Activated gamma-delta T cell treated with Interleukin-2 at 50 U/mL for 16 hours (primary cell): ENCODE data around the gene POU2F2.

ENCODE experiments used
- DNase-seq: peaks from one replicate; pipeline ENCODE4 v3.0.0-alpha.2; 2020

Gene POU2F2

DNA sequence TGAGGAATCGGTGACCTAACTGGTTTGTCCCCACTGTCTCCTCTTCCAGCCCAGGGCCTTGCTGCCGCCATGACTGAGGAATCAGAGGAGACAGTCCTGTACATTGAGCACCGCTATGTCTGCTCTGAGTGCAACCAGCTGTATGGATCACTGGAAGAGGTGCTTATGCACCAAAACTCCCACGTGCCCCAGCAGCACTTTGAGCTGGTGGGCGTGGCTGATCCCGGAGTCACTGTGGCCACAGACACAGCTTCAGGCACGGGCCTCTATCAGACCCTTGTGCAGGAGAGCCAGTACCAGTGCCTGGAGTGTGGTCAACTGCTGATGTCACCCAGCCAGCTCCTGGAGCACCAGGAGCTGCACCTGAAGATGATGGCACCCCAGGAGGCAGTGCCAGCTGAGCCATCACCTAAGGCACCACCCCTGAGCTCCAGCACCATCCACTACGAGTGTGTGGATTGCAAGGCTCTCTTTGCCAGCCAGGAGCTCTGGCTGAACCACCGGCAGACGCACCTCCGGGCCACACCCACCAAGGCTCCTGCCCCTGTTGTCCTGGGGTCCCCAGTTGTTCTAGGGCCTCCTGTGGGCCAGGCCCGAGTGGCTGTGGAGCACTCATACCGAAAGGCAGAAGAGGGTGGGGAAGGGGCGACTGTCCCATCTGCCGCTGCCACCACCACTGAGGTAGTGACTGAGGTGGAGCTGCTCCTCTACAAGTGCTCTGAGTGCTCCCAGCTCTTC, 53.5 kb downstream of the POU2F2 start:
- DNase-seq = no peak

DNA sequence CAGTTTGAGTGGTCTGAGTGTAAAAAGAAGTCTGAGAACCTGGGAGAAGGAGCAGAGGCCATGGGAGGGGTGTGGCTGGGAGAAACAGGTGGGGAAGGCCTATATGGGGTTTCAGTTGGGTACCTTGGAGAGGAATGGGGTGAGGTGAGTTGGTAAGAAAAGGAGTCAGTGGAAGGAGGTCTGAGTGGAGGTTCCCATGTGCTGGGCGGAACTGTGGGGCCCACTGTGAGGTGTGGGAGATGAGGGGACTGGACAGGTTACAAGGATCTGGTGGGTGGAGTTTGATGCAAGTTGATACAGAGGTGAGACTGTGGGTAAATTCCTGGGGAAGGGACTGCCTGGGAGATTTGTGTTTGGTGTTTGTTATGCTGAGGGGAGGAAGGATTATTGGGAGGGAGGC, 54.2 kb downstream of the POU2F2 start:
- no peak for DNase-seq

DNA sequence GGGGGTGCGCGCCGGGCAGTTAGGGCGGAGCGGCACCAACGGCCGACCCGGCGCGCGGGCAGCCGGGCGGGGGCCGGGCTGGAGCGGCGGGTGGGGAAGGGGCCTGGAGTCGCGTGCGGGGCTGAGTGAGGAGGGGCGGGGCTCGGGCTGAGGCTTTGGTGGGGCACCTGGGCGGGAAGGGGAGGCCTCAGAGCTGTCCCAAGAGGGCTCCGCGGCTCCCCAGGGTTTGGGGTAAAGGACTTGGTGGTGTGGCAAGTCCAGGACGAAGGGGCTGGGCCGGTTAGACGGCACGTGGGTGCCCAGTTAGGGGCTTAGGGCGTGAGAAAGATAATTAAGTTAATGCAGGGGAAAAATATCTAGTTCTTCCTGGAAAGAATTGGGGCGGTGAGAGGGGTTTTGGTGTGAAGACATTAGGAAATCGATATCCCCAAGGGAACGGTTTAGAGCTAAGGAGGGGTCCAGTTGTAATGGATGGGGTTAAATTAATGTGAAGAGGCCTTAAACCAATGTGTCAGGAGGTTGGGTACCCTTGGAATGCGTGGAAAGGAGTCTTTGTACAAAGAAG, 55.8 kb downstream of the POU2F2 start:
- peak; percentile 39 for DNase-seq

DNA sequence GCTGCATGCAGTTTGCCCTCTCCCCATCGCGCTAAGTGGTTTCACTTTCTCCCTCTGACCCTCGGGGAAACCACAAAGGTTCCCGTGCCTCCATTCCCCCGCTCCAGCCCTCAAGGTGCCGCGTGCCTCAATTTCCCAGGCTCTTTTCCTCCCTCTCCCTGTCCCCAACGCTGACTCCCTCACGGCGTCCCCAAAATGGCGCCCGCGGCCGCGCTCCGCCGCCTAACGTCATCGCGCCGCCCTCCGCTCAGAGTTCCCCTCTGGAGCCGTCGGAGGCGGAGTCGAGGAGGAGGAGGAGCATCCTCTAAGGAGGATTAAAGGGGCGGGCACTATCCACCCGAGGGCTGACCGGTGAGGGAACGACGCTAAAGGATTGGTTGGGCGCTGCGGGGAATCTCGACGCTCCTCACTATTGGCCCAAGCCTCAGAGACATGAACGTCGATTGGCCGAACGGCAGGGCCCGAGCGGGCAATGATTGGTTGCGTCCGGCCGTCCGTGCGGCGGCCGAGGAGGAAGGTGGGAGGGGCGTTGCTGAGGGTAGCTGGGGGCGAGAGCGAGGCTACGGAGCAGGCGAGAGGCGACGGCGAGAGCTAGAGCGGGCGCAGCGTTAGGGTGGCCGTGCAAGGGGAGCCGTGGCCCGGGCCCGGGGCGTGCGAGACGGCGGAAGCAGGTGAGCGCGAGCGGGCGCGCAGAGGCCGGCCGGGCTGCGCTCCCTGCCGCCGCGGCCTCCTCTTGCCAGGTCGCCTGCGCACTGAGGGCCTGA, 56.4 kb downstream of the POU2F2 start, which contains the start of gene ZNF574:
Gene ZNF574 (plus strand): TSS at position 551 of the 764 bp plus-strand sequence. CDS start 2,441 bp downstream, outside the sequence.
- DNase-seq = peak; percentile 98

DNA sequence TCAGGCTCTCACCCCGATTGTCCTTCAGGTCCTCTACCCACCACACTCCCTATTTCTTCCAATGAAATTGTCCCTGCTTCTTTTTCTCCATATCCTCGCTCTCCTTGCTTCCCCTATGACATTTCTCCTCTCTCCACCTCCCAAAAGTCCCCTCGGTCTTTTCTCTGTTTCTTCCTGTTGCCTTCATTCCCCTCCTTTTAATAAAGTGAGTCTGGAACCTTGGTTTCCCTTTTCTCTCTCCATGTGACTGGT, 57.0 kb downstream of the POU2F2 start:
- no peak for DNase-seq

DNA sequence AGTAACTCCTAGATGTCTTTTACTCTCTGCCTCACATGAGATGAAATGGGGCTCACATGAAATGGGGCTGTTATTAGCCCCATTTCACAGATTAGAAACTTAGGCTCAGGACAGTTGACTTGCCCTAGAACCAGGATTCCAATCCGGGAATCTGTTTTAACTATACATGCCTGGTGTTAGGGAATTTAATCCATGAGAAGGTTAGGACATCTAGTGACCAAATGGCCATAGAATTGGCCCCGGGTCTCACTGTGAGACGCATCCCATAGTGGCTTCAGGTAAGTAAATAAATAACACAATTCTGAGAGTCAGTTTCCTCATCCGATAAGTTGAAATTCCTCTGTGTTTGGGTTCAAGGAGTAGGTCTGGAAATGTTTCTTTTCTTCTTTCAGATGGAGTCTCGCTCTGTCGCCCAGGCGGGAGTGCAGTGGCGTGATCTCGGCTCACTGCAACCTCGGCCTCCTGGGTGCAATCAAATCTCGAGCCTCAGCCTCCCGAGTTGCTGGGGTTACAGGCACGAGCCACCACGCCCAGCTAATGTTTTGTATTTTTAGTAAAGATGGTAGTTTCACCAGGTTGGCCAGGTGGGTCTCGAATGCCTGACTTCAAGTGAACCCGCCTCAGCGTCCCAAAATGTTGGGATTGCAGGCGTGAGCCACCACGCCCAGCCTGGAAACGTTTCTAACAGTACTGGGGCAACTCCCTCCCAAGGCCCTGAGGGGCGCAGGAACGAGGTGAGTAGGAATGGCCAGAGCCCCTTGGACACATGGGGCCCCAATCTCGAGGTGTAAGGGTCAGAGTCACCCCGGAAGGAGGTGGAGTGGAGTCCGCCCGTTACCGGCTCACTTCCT, 57.5 kb downstream of the POU2F2 start:
- no peak for DNase-seq

DNA sequence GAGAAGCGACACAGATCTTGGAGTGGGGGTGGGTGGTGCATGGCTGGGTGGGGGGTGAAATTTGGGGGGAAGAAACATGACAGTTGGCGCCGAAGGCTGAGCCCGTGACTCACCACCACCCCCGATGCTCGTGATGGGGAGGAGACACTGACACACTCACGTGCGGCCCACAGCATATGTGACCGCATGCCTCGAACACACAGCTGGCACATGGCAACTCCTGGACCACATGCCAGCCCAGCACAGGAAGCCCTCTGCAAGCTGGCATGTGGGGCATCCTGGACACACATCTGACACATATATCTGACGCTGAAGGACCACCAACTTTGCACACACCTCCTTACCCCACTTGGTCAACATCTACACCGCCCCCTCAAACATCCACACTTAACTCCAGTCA, 61.0 kb downstream of the POU2F2 start:
- DNase-seq = no peak

DNA sequence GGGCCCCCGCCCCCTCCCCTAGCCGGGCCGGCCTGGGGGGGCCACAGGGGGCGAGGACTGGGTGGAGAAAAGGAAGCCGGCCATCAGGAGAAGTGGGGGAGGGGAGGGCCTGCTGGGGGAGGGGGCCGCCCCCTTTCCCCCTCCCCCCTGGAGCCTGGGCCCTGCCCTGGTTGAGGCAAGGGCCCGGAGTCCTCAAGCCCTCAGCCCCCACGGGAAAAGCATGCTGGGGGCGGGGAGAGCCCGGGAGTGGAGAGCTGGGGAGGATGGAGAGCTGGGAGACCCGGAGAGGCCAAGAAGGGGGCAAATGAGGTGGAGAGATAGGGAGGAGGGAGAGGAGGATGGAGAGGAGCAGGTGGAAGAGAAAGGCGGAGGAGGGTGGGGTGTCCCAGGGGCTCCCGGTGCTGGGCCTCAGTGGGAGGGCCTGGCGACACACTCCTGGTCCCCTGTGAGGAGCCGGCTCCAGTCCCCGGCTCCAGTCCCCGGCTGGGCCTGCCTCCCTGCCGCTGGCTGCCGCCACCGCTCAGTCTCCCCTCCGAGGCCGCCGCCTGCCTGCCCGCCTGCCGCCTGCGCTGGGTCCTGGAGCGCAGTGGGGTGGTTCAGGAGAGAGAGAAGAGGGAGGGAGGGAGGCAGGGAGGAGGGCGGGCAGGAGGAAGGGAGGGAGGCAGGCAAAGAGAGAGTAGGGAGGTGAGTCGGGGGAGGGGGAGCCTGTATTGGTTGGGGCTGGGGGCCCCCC, 62.5 kb downstream of the POU2F2 start, which contains the start of gene GRIK5:
Gene GRIK5 (minus strand): TSS at position 588 of the 733 bp plus-strand sequence. CDS start 4,436 bp downstream, outside the sequence.
- DNase-seq = no peak

DNA sequence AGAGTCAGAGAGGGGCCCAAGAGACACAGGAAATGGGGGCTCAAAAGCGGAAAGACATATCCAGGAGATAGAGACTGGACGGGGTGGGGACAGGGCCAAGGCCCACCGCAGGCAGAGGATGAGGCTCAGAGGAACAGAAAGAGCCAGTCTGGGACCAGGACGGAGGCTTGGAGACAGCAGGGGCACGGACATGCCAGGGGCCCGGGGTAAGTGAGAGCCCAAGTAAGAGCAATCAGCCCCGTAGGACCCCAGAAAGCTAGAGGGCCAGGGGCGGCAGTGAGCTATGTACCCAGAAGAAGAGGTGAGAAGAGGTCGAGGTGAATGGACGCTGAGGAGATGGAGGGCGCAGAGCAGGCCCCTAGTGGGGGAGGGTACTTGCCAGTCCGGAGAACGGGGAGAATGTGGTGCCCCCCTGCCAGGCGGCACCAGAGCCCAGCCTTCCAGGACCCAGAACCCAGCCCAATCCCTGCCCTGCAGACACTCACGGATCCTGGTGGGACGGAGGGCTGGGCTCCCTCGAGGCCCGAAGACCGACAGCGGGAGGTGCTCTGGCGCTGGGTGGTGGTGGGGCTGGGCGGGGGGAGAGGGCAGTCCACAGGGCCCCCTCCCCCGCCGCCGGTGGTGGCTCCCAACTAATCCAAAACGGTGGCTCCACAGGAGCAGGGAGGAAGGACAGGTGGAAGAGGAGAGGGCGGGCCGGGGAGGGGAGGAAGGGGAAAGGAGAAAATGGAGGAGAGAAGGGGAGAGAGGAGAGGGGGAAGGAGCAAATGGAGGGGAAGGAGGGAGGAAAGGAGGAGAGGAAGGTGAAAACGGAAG, 63.3 kb downstream of the POU2F2 start:
- DNase-seq = no peak

DNA sequence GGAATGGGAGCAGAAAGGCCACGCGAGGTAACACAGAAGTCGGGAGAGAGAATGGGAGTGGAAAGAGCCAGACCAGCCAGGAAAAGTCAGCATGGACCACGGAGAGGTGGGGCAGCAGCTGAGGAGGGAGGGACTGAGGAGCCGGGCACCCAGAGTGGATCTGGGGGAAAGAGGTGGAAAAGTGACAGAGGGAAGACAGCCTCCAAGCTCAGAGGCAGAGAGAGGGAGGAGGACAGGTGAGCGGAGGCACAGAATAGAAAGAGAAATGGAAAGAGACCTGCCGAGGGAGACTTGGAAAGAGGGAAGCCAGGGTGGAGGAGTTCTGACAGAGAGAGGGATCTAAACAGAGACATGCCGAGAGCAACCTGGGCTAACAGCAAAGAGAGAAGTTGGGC, 63.9 kb downstream of the POU2F2 start:
- no peak for DNase-seq

DNA sequence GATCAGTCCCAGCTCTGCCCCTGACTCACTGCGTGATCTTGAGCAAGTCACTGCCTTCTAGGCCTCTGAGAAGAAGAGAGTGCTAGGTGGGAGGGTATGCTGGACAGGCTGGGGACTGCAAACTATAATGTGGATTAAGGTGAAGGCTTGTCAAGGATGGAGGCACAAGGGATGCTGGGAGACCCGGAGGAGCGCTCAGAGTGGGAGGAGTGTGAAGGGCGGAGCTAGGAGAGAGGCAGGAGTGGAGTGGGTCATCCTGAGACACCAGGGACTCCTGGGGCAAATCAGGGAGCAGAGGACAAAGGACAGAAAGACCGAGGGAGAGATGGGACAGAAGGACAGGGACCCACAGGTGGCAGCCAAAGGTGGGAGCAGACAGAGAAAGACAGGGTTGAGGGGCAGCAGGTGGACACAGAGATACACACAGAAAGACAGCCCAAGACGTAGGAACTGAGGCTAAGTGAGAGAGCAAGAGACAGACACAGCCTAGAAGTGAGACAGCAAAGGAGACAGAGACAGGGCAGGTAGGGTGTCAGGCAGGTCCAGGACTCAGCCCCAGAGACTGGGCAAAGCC, 64.8 kb downstream of the POU2F2 start:
- DNase-seq = no peak

DNA sequence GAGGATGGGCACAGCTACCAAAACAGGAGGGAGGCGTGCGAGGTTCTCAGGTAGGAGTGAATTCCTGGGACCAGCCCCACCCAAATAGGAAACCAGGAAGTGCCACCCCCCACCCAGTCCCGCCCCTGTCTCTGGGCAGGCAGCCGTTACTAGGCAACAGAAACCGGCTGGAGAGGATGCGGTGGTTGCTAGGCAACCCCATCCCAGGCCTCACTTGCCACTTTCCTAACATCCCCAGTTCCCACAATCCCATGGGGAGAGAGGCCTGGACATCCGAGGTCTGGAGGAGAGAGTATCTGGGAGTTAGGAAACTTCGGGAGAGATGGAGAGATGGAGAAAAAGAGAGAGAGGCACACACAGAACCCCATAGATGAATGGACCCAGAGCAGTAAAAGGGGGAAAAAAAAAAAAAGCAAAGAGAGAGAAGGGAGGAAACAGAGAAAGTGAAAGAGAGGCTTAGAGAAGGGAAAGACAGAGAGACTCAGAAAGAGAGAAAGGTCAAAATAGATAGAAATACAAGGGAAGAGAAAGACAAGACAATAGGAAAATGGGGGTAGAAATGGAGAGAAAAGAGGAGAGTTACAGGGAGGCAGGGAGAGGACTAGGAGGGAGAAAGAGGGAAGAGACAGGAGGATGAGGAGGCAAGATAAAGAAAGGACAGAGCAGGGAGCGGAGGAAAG, 66.0 kb downstream of the POU2F2 start:
- no peak for DNase-seq

DNA sequence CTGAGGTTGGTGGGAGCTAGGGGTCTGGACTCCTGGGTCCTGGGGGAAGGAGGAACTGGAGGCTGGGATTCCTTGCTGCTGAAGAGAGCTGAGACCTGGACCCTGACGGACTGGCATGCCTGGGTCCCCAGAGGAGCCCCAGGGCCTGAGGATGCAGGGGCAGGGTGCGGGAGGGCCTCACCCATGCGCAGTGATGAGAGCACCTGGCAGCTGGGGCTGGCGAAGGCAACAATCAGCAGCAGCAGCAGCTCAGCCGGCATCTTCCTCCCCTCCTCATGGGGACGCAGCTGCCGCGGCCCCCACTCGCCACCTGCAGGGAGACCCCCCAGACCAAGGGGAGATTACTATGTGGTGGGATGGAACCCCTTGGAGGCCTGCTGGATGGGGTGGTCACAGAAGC, 66.7 kb downstream of the POU2F2 start:
- no peak for DNase-seq

DNA sequence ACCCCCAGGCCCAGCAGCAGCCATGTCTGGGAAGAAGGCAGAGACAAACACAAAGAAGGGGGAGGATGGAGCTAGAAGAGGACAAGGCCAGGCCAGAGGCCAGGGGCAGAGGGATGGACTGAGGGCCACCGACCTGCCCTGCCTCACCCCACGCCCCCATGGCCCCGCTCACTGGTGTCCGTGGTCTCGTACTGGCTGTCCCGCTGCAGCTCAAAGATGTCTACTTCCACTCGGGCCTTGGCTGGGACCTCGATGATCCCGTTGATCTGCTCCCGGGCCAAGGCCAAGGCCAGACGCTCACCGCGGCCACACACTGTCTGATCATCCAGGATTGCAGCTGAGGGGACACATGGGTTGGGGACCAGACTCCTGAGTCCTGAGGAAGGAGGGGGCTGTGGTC, 67.2 kb downstream of the POU2F2 start:
- DNase-seq = no peak

DNA sequence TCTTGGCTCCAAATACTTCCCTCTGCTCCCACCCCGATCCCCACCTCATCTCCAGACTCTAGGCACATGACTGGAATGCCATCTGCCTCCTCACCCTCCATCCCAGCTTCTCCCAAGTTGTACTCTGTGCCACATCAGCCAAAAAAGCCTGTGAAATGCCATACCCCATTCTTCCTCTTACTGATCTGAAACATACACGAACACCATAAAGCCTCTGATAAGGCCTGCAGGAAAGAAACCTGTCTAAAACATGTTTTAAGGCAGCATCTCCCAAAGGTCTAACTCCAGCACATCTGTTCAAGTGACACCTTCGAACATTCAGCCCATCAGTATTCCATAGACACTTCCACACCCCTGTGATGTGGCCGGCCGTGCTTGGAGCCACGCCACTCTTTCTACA, 67.8 kb downstream of the POU2F2 start:
- DNase-seq = no peak

DNA sequence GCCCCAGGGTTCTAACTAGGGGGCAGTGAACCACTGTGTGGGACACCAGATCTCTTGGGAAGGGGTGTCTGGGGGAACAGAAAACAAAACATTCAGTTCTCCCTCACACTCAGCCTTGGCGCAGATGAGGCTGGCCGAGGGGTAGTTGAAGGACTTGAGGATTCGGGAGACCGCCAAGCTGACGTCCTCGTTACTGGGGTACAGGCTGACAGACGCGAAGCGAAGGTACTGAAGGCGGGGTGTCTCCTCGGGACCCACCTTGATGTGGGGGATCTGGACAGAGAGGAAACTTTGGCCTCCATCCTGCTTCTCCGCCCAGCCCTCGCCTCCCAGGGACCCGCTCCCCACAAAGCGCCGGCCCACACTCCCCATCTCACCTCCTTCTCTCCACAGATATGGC, 69.9 kb downstream of the POU2F2 start:
- no peak for DNase-seq

DNA sequence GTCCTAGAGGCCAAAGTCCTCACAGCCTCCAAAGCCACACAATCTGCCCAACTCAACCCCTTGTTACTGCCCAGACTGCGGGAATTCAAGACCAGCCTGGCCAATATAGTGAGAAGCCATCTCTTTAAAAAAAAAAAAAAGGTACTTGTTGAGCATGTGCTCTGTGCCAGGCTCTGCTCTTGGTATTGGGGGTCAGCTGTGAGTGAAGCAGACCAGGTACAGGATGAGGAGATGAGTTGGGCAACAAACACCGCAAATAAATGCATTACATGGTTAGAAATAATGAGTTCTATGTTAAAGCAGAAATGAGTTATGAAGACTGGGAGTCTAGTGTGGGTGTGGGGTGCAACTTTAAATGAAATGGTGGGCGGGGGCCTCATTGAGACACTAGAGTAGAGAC, 72.1 kb downstream of the POU2F2 start:
- no peak for DNase-seq

DNA sequence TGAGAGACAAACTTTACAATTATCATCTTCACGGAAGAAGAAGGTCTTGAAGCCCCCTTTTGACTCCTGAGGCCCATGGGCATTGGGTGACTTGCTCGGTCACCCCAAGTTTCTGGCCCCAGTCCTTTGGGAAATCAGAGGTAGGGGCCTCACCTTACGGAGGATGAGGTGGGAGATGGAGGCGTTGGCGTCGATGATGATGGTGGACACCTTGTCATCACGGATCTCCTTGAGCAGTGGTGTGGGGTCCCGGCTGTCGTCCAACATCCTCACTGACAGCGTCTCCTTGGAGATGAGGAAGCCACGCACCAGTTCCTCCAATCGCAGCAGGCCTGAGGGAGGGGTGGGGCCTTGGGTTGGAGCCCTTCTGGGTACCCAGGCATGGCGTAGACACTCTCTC, 73.0 kb downstream of the POU2F2 start:
- no peak for DNase-seq

DNA sequence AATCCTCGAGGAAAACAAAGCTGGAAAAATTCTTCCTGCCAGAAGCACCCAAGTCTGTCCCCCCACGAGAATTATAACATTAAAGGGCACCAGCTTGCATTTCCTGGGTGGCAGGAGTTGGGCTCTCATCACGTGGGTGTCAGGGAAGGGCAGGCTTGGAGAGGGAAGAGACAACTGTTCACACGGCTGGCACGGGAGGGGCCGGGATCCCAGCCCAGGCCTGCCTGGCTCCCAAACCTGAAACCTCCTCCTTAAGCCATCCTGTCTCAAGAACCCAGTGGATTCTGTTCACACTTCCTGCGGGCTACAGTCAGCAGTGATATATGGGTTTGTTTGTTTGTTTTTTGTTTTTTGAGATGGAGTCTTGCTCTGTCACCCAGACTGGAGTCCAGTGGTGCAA, 74.4 kb downstream of the POU2F2 start:
- DNase-seq = no peak

DNA sequence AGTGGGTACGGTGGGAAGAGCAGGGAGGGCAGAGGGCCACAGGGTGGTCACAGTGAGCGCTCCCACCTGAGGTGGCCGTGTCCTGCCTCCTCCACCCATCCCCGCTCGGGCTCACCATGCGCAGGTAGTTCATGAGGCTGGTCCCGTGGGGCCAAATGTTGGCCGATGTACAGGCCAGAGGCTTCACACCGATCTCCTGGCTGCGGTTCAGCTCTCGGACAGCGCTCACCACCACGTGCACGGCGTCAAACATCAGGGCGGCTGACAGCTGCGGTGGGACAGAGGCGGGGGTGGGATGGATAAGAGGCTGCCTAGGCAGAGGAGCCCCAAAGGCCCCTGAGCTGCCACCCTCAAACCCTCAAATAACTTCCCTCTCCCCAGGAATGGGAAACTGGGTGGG, 78.0 kb downstream of the POU2F2 start:
- no peak for DNase-seq
